DMS114 treated with DMSO at 0.1 percent for 48 hours (cell line): ENCODE results near the gene IL19.
"Not testable (repeated sequence)": the region's sequence is repeated elsewhere in the genome, so short reads cannot be mapped to it uniquely, and the experiment has no call there.

Source experiments
- DNase-seq: peaks from one replicate; lab custom pipeline; 2025; ENCODE audit not compliant: unreplicated experiment; lab: John Stamatoyannopoulos, UW

The IL19 gene

DNA sequence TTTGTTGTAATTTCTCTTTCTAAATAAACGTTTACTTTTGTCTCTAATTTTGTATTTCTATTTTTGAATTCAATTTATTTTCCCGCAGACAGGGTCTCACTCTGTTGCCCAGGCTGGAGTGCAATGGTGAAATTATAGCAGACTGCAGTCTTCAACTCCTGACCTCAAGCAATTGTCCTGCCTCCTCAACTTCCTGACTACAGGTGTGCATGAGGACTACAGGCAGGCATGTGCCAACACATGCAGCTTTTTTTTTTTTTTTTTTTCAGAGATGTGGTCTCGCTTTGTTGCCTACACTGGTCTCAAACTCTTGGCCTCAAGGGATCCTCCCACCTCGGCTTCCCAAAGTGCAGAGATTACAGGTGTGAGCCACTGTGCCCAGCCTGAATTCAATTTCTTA, 58.2 kb downstream of the IL19 start:
- no peak for DNase-seq

GRCh38 chr1:206829282-206829681, 58.7 kb downstream of the IL19 start:
- DNase-seq: no peak

DNA sequence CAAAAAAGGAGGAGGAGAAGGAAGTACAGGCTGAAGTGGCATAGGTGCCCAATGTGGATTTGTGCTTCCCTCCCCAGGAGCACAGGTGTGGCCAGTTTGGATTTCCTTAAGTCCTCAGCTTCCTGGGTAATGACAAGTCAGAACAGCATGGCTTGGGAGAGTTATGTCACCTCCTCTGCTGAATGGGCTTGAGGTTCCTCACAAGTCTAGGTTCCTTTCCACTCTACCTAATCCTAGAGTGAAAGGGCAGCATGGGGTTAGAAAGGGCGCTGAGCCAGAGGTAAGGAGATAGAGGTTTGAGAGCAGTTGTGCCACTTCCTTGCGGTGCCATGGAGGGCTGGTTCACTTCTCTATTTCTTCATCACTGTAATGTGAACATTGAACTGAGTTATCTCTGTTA, 59.3 kb downstream of the IL19 start:
- no peak for DNase-seq

- DNase-seq: no peak
These were observed 61.1 kb downstream of the IL19 start for GRCh38 chr1:206831650-206832049.

DNA sequence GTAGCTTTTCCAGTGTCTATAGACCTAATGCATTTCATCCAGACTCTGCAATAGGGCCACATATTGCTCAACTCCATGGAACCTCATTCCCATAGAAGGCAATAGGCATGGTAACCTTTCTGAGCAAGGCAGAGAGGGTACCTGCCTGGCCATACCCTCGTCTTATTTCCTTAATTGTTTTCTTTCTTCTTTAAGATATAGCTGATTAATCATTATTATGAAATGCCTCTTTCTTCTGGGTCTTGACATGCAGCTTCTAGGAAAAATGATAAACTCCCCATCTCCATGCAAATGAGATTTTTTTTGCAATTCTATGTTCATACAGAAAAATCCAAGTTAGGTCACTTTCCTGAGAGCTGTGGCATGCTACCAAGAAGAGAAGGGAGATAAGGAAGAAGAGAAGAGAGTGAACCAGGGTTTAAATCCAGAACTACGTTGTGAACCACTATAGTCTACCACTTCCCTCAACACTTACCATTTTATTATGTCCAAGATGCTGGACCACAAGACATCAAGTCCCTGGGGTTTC, 61.8 kb downstream of the IL19 start:
- no peak for DNase-seq

- no peak for DNase-seq
These were observed 62.6 kb downstream of the IL19 start for GRCh38 chr1:206833106-206833680.

DNA sequence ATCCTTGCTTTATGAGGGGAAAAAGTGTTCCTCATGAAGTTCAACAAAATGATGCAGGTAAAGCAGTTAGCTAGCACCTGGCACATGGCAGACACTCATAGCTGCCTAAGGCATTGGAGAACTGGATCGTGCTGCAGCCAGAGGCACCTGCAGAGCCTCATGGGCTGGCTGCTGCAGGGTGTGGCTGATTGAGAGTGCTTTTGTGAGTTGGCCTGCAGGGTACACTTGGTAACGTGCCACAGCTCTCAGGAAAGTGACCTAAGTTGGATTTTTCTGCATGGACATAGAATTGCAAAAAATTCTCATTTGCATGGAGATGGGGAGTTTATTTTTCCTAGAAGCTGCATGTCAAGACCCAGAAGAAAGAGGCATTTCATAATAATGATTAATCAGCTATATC, 63.2 kb downstream of the IL19 start:
- DNase-seq: no peak

DNA sequence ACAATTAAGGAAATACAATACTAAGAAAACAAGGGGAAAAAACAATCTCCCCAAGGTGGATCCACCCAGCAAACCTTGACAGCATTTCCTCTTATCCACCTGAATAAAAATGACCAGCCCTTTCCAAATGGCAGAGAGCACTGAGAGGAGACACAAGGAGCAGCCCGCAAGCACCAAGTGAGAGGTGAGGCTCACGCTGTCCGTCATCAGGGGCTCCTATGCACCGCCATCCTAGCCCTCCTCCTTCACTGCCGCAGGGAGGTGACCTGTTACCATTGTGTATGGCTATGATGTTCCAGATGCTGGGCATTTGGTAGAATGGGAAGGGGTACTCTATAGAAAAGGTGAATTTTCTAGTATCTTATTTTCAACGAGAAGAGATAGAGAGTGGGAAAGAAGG, 63.6 kb downstream of the IL19 start:
- DNase-seq: no peak

DNA sequence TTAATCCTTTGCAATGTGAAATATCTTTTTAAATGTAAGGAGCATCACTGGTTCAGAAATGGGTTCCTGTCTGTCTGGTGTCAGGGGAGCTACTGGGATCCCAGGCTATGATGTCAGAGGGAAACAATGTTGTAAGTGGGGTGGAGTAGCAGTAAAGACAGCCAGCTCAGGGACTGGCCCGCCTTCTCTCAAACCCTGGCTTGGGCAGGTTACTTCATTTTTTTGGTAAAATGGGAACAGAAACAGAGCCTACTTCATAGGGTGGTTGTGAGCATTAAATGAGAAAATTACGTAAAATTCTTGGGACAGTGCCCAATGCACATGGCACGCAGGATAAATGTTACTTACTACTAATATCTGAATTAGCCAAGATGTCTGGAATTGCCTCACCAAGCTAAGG, 64.1 kb downstream of the IL19 start:
- DNase-seq: no peak

GRCh38 chr1:206835186-206835585, 64.6 kb downstream of the IL19 start:
- no peak for DNase-seq

- DNase-seq: no peak
These were observed 65.5 kb downstream of the IL19 start for GRCh38 chr1:206836111-206836510.

- DNase-seq: no peak
These were observed 68.5 kb downstream of the IL19 start for GRCh38 chr1:206839006-206839560.

DNA sequence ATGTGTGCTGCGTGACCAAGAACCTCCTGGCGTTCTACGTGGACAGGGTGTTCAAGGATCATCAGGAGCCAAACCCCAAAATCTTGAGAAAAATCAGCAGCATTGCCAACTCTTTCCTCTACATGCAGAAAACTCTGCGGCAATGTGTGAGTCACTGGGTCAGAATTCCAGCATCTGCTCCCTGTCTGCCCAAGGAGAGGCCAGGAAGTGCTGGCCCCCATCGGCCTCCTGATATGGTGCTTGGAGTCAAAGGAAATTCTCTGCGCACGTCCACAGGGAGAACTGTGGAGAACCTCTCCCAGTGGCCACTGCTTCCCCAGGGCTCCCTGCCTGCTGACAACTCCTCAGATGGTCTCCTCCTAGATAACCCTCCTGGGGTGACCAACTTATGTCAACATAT, 69.3 kb downstream of the IL19 start:
- DNase-seq: no peak

DNA sequence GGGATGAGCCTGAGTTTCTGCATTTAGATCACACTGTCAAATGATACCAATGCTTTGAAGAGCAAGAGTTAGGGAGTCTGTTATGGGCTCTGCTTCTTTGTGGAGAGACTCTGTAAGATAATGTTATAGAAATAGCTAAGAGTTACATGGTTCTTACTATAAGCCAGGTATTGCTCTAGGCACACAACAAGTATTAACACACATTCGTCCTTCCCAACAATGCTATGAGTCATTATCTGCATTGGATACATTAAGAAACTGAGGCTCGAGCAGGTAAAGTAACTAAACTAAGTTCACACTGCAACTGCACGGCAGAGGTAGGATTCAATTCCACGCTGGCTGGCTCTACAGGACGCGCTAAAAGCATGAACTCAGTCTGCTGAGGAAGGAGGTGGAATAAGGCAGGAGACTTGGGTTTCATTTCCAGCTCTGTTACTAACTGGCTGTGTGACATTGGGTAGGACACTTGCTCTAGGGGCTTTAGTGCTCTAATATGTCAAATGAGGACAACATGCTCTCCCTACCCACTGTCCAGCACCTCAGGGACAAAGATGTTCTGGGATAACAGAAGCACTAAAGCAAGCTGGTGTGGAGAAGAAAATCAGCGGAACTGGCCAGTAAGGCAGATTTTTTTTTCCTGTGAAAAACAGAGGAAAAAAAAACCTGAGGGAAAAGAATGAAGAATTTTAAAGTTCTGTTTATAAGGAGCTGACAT, 71.2 kb downstream of the IL19 start:
- no peak for DNase-seq

DNA sequence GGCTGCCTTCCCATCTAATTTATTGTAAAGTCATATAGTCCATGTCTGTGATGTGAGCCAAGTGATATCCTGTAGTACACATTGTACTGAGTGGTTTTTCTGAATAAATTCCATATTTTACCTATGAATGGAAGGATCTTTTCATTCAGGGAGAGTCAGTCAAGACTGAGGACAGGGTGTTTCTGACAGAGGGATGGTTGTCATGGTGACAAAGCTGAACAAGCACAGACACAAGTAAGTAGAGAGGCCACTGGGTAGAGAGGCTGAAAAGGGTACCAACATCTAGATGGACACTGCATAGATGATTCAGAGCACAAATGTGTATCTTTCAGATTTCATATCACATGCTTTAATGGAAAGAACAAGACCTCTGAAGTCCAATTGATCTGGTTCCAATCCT, 72.3 kb downstream of the IL19 start:
- no peak for DNase-seq

- DNase-seq: no peak
These were observed 73.1 kb downstream of the IL19 start for GRCh38 chr1:206843626-206844025.

DNA sequence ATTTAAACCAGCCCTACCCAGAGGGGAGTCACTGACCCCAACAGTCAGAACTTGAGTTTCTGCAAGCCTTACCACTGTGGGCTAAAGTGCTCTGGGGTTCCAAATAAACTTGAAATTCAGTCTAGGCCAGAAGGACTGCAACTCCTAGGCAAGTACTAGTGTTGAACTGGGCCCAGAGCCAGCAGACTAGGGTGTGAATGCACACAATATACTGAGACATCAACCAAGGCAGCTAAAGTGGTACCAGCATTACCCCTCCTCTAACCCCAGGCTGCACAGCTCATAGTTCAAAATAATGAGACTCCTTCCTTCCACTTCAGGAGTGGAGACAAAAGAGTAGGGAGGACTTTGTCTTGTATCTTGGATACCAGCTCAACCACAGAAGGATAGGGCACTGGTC, 75.9 kb downstream of the IL19 start:
- DNase-seq: no peak

- no peak for DNase-seq
These were observed 76.8 kb downstream of the IL19 start for GRCh38 chr1:206847337-206847834.

DNA sequence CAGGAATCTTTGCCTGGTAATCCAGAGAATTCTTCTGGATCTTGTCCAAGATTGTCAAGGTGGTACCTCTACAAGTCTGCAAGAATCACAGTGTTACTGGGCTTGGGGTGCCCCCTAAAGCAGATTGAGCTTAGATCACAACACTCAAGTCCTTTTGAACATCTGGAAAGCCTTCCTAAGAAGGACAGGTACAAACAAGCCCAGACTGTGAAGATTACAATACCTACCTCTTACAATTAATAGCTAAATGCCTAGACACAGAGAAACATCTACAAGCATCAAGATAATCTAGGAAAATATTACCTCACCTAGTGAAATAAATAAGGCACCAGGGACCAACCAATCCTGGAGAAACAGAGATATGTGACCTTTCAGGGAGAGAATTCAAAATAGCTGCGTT, 77.4 kb downstream of the IL19 start:
- DNase-seq: no peak

- no peak for DNase-seq
These were observed 79.8 kb downstream of the IL19 start for GRCh38 chr1:206850401-206850800.

DNA sequence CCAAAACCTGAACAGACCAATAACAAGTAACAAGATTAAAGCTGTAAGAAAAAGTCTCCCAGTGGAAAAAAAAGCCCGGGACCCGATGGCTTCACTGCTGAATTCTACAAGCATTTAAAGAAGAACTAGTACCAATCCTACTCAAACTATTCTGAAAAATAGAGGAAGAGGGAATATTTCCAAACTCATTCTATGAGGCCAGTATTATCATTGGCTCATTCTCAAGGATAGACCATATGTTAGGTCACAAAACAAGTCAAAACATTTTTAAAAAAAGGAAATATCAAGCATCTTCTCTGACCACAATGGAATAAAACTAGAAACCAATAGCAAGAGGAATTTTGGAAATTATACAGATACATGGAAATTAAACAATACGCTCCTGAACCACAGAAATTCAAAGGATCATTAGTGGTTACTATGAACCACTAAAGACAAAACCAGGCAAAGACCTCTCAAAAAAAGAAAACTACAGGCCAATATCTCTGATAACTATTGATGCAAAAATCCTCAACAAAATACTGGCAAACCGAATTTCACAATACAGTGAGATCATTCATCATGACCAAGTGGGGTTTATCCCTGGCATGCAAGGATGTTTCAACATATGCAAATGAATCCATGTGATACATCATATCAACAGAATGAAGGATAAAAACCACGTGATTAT, 80.9 kb downstream of the IL19 start:
- no peak for DNase-seq

- DNase-seq: not testable (repeated sequence)
These were observed 82.1 kb downstream of the IL19 start for GRCh38 chr1:206852662-206853061.
